ENCODE data around the gene PECR.

DNA sequence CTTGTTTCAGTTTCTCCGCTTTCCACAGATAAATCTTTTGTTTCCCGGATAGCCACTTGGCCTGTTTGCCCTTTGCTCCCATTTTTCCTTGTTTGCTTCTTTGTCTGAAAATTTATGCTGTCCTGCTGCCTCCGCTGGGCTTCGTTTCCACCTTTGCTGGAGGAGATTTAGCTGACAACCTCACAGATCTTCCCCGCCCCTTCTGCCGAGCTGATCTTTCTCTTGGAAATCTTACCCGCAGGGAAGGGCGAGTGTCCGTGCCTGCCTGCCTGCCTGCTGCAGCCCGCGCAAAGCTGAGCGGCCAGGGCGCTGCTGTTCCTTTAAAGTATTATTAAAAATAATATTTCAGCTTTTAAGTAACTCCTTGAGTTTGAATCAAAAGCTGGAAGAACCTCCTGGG lies 26.2 kb upstream of the PECR start:
- TF ChIP-seq, protein P1, sequence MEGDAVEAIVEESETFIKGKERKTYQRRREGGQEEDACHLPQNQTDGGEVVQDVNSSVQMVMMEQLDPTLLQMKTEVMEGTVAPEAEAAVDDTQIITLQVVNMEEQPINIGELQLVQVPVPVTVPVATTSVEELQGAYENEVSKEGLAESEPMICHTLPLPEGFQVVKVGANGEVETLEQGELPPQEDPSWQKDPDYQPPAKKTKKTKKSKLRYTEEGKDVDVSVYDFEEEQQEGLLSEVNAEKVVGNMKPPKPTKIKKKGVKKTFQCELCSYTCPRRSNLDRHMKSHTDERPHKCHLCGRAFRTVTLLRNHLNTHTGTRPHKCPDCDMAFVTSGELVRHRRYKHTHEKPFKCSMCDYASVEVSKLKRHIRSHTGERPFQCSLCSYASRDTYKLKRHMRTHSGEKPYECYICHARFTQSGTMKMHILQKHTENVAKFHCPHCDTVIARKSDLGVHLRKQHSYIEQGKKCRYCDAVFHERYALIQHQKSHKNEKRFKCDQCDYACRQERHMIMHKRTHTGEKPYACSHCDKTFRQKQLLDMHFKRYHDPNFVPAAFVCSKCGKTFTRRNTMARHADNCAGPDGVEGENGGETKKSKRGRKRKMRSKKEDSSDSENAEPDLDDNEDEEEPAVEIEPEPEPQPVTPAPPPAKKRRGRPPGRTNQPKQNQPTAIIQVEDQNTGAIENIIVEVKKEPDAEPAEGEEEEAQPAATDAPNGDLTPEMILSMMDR (IDR thresholded peaks at IDR 0.05; ENCODE audit: low read depth, low read length), result no peak
- no peak for TF ChIP-seq EZH2phosphoT487 (IDR thresholded peaks at IDR 0.05; ENCODE audit: low read depth)

Measured in OCI-LY3 (cell line).